ENCODE results near the gene PRF1. TPM values are rescaled to one million over a fixed set of nuclear protein-coding genes. Genes with fewer than 3 reads are reported as not detected.

PRF1 gene
- polyA plus RNA-seq, 1 donor (not counting 4 experiments of a cell fraction or from before 2014, with no cell fraction given): not detected

DNA sequence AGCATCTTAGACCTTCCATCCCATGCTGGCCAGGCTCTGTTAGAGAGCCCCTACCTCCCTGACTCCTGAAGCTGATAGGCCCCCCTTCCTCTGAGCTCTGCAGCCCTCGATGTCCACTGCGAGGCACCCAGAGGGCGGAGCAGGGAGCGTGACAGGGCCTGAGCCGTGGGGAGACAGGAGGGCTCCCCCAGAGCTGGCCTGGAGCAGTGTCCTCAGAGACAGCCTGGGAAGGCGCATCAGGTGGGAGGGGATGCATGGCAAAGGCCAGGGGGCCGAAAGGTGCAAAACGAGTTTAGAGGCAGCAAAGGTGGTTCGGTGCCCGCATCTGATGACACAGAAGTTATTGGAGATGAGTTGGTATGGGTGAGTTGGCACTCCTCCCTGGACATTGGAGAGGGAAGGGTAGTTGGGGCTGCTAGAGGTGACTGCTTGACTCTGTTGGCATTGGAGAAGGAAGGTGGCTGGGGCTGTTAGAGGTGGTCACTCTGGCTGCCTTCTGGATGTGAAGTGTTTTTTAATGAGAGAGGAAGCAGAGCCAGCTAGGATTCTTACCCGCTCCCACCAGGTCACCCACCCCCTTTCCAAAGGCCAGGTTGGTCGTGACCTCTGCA is 53.1 kb downstream of the PRF1 start:
- H3K27ac ChIP-seq (ENCODE audit: control insufficient read depth, insufficient read depth, low read length): no peak overlapping the region
- no peaks in the 10 kb centered on the region for H4K20me1 ChIP-seq (ENCODE audit: control insufficient read depth, extremely low read depth, insufficient read depth, low read length)
- H3K9me1 ChIP-seq (ENCODE audit: control insufficient read depth, extremely low read depth, insufficient read depth, low read length): no peaks in the 10 kb centered on the region
- no peak overlapping the region for H3K4me2 ChIP-seq (ENCODE audit: control insufficient read depth, extremely low read depth, insufficient read depth, low read depth, low read length)
- no peaks in the 10 kb centered on the region for H3K79me2 ChIP-seq (ENCODE audit: control insufficient read depth, insufficient read depth, low read length)
- no peaks in the 10 kb centered on the region for H3K9me3 ChIP-seq (ENCODE audit: control insufficient read depth, low read depth, low read length)
- dilution Hi-C loops (cut with MboI; ENCODE audit: extremely low pct_ligation_motif_present, low sequenced_read_pairs): no loop called here
- H3K36me3 ChIP-seq (ENCODE audit: control insufficient read depth in 2 of 2, extremely low read depth in 1 of 2, insufficient read depth in 2 of 2, low read length in 2 of 2): no peaks in the 10 kb centered on the region
- no peaks in the 10 kb centered on the region for H3K27me3 ChIP-seq (ENCODE audit: control insufficient read depth, extremely low read depth, insufficient read depth, low read length)
- no peak overlapping the region for H3K4me3 ChIP-seq (ENCODE audit: control insufficient read depth in 2 of 3, extremely low read depth in 1 of 3, insufficient read depth in 2 of 3, low read depth in 1 of 3, low read length in 3 of 3)
- H3K4me1 ChIP-seq (ENCODE audit: control insufficient read depth, extremely low read depth, insufficient read depth, low read length): no peaks in the 10 kb centered on the region
- H3K9ac ChIP-seq (ENCODE audit: control insufficient read depth, extremely low read depth, insufficient read depth, low read length): no peak overlapping the region
- TF ChIP-seq CTCF (optimal IDR thresholded peaks at IDR 0.05 in 1 of 3, IDR thresholded peaks at IDR 0.05 in 1 of 3, conservative IDR thresholded peaks at IDR 0.05 in 1 of 3; ENCODE audit: extremely low read depth in 1 of 3, insufficient read depth in 2 of 3, low read length in 3 of 3): no peak
- no peak overlapping the region for H2AFZ ChIP-seq (ENCODE audit: control insufficient read depth, low read length)
- FAIRE-seq: no peak
- DNase-seq (ENCODE audit: low read depth, low spot score): no peak

Other genes starting within 250 kb of the PRF1 start
- 0.54 to 1.6 TPM (median 0.93 TPM) in 3 replicates for gene LRRC20, start 220.1 kb downstream of the PRF1 start, polyA plus RNA-seq
- gene EIF4EBP2, start 198.6 kb downstream of the PRF1 start, polyA plus RNA-seq: 10.2 to 22.2 TPM (median 18.9 TPM) in 3 replicates
- 0.30 to 0.46 TPM (median 0.45 TPM) in 3 replicates for gene NODAL, start 161.1 kb downstream of the PRF1 start, polyA plus RNA-seq
- gene PALD1, start 124.0 kb downstream of the PRF1 start, polyA plus RNA-seq: 0.72 to 1.4 TPM (median 0.83 TPM) in 3 replicates
- 0.09 to 0.75 TPM (median 0.12 TPM) in 3 replicates for gene ADAMTS14, start 69.8 kb upstream of the PRF1 start, polyA plus RNA-seq
- gene TBATA, start 182.6 kb upstream of the PRF1 start, polyA plus RNA-seq: not detected in 3 replicates
- 27.3 to 44.1 TPM (median 31.4 TPM) in 3 replicates for gene SGPL1, start 213.2 kb upstream of the PRF1 start, polyA plus RNA-seq

Data from keratinocyte (primary cell).